Spleen (tissue), 7 donors: ENCODE data around the gene KCNE4.

Experiments used
- POLR2A ChIP-seq, 3 donors: fragments of 450-650 bp; IDR thresholded peaks; one replicate each; pipeline ENCODE4 v1.5.1; 2017; ENCODE audit warnings: antibody characterized with exemption in 3 of 3, mild to moderate bottlenecking in 1 of 3
- POLR2AphosphoS5 ChIP-seq, 3 donors: sonication (generic); formaldehyde crosslinking; IDR thresholded peaks; one replicate each; pipeline ENCODE4 v1.5.1; 2017; ENCODE audit warnings: antibody characterized with exemption in 3 of 3
- TF ChIP-seq, protein P1 (sequence below), 11 experiments: fragments of 200-600 bp in 7 of 11; fragments of 450-650 bp in 4 of 11; sonication (generic) in 4 of 11; IDR thresholded peaks in 8 of 11; conservative IDR thresholded peaks in 3 of 11; 1 replicate in 7 of 11; 2 replicates in 4 of 11; pipeline versions ENCODE4 v1.4.0 to v1.8.0; 2016 to 2021; ENCODE audit warnings: antibody characterized with exemption in 11 of 11, inconsistent platforms in 4 of 11, mild to moderate bottlenecking in 1 of 11
- donor health status: DM: no; HTN: no; CAD: no; lungs with moderate emphysema.
- donor health status: DM: no; HTN: no; CAD: no.
- donor health status: DM: no; HTN: no; CAD: no.

DNA sequence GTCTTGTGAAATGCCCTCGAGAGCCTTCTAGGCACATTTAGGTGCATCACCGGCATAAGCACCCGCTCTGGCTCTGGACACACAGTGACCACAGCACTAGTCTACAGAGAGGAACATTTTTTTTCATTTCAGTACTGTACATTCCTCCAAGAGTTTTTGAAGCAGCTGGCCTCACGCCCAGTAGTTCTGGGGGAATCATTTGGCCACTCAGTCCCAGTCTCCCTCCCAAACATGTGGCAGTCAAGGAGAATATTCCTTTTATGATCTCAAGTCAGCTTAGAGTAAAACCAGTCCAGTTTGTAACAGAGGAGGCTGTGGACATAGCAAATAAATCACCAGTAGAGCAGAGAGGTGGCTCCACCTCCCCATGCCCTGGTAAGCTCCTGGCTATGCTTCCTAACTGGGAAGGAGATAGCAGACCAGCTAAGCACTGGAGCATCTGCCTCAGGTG lies 48.1 kb downstream of the KCNE4 start:
- TF ChIP-seq, protein P1, sequence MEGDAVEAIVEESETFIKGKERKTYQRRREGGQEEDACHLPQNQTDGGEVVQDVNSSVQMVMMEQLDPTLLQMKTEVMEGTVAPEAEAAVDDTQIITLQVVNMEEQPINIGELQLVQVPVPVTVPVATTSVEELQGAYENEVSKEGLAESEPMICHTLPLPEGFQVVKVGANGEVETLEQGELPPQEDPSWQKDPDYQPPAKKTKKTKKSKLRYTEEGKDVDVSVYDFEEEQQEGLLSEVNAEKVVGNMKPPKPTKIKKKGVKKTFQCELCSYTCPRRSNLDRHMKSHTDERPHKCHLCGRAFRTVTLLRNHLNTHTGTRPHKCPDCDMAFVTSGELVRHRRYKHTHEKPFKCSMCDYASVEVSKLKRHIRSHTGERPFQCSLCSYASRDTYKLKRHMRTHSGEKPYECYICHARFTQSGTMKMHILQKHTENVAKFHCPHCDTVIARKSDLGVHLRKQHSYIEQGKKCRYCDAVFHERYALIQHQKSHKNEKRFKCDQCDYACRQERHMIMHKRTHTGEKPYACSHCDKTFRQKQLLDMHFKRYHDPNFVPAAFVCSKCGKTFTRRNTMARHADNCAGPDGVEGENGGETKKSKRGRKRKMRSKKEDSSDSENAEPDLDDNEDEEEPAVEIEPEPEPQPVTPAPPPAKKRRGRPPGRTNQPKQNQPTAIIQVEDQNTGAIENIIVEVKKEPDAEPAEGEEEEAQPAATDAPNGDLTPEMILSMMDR (IDR thresholded peaks at IDR 0.05 in 8 of 11, conservative IDR thresholded peaks at IDR 0.05 in 3 of 11): no peak
- TF ChIP-seq POLR2A (IDR thresholded peaks at IDR 0.05) (no peak), POLR2AphosphoS5 (IDR thresholded peaks at IDR 0.05) (no peak)
